Thoracic aorta endothelial cell (primary cell): ENCODE data around the gene ABCC6. TPM values are rescaled to one million over a fixed set of nuclear protein-coding genes. Genes with fewer than 3 reads are reported as not detected.

Experiments
- total RNA-seq: library from RNA; depleted of rRNA; stranded (reverse); fragments of >200 nt; gene quantifications from 2 replicates; pipeline ENCODE4 v1.2.3, GENCODE V29; 2012

The ABCC6 gene
- total RNA-seq: under 0.01 and 0.57 TPM in 2 replicates

DNA sequence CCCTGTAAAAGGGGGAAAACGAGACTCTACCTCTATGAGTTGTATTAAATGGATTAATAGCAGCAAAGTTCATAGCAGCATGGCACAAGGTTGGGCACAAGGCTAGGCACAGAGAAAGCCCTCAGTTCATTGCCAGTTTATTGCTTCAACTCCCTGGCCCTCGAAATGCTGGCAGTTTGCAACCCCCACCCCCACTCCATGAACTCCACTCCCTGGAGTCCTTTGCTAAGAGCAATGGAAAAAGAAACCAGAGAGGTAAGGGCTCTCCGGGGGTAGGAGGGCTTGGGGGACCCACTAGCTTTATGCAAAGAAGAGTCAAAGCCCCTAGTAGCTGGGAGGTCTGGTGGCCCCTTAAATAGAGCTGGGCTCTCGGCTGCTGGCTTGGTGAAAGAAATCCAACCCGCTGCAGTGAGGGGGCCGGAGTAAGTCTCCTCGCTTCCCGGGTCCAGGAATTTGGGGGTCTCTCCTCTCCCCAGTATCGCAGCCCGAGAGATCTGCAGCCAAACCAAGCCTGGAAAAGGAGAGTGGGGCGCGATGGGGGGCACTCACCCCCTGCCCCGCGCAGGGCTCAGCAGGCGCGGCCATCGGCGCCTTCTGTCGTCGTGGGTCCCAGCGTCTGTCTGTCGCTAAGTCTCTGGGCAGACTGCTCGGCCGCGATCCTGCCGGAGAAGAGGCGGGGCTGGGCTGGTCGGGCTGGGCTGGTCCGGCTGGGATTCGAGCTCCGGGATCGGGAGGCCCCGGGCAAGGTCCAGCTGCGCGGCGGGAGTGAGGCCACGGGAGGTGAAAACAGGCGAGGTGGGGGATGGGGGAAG lies at the start of gene ABCC6:
Gene ABCC6 (minus strand): TSS at position 645 of the 812 bp plus-strand sequence. CDS start 60 bp downstream, at position 585.

Other genes with a start within 250 kb of the ABCC6 start
- 25.3 and 116 TPM in 2 replicates for gene NOMO3, start 9.0 kb upstream of the ABCC6 start, total RNA-seq
- gene NPIPA7, start 155.6 kb upstream of the ABCC6 start, total RNA-seq: 1.1 and 1.7 TPM in 2 replicates